Endodermal cell (in vitro differentiated cells): ENCODE data around the gene TBX5. TPM values are rescaled to one million over a fixed set of nuclear protein-coding genes. Genes with fewer than 3 reads are reported as not detected.

Experiments used
- DNase-seq: peaks from one replicate; pipeline ENCODE4 v3.0.0-alpha.2; 2017
- H3K27ac ChIP-seq: 2 replicates; pipeline ENCODE4 v1.5.1; 2013; ENCODE audit warnings: mild to moderate bottlenecking, low read depth, low read length, moderate library complexity
- H3K27me3 ChIP-seq: 2 replicates; pipeline ENCODE4 v1.6.1; 2013; ENCODE audit warnings: mild to moderate bottlenecking, low read length, moderate library complexity; ENCODE audit not compliant: insufficient read depth, control insufficient read depth, poor library complexity, severe bottlenecking
- H3K36me3 ChIP-seq: 2 replicates; pipeline ENCODE4 v1.7.0; 2013; ENCODE audit warnings: mild to moderate bottlenecking, low read length, moderate library complexity; ENCODE audit not compliant: control insufficient read depth, insufficient read depth
- H3K4me1 ChIP-seq: one replicate; pipeline ENCODE4 v1.7.0; 2013; ENCODE audit warnings: low read length; ENCODE audit not compliant: control insufficient read depth, insufficient read depth
- H3K4me3 ChIP-seq: 2 replicates; pipeline ENCODE4 v1.5.1; 2013; ENCODE audit warnings: mild to moderate bottlenecking, low read length, moderate library complexity
- H3K9ac ChIP-seq: 2 replicates; pipeline ENCODE4 v1.6.1; 2013; ENCODE audit warnings: mild to moderate bottlenecking, low read length, moderate library complexity; ENCODE audit not compliant: poor library complexity, severe bottlenecking; ENCODE audit errors: extremely low read depth
- H3K9me3 ChIP-seq: 2 replicates; pipeline ENCODE4 v1.6.1; 2013; ENCODE audit warnings: mild to moderate bottlenecking, low read length, moderate library complexity; ENCODE audit not compliant: control insufficient read depth
- H3K27ac Mint-ChIP-seq: 2 replicates; pipeline ENCODE4 v1.8.0; 2020; ENCODE audit warnings: mixed read lengths
- H3K27me3 Mint-ChIP-seq: 2 replicates; pipeline ENCODE4 v1.8.0; 2021; ENCODE audit warnings: mild to moderate bottlenecking, mixed read lengths; ENCODE audit not compliant: insufficient read depth
- H3K36me3 Mint-ChIP-seq: 2 replicates; pipeline ENCODE4 v1.8.0; 2020; ENCODE audit warnings: low read depth, mixed read lengths
- H3K4me1 Mint-ChIP-seq: 2 replicates; pipeline ENCODE4 v1.8.0; 2020; ENCODE audit warnings: mixed read lengths
- H3K4me3 Mint-ChIP-seq: 2 replicates; pipeline ENCODE4 v1.8.0; 2020; ENCODE audit warnings: mild to moderate bottlenecking, moderate library complexity, mixed read lengths
- H3K9me3 Mint-ChIP-seq: 2 replicates; pipeline ENCODE4 v1.8.0; 2020; ENCODE audit warnings: mild to moderate bottlenecking, mixed read lengths
- CTCF ChIP-seq: fragments of 200-600 bp; sonication (generic); conservative IDR thresholded peaks from 2 replicates; pipeline ENCODE4 v1.5.0; 2021; ENCODE audit warnings: antibody characterized with exemption, mild to moderate bottlenecking
- WGBS, 2 experiments: methylation state at CpG; one replicate each; pipeline versions ENCODE4 v1.1.5 to v1.1.7; 2013; ENCODE audit warnings: missing lambda C conversion rate in 2 of 2, mixed read lengths in 1 of 2; ENCODE audit not compliant: insufficient coverage in 1 of 2, insufficient read length in 1 of 2; 5-methylcytosine and 5-hydroxymethylcytosine counted together
- total RNA-seq, 2 donors: library from RNA; stranded (reverse); fragmentation: NEBNext Ultra II Directional in 1 of 2; extraction: Animal tissue kit (Norgen Biotek cat#: 25700) in 1 of 2; gene quantifications; 2 replicates in 1 of 2; 3 replicates in 1 of 2; pipeline ENCODE4 v1.2.1, GENCODE V29; 2021

Gene TBX5
- total RNA-seq, 2 donors from 2014 or later = not detected

GRCh38 chr12:114409852-114410600 is 4.1 kb upstream of the TBX5 start:
- H3K9me3 Mint-ChIP-seq = no peaks in the 10 kb centered on the region
- H3K27ac ChIP-seq = no peak overlapping the region
- H3K36me3 ChIP-seq = no peaks in the 10 kb centered on the region
- no peaks in the 10 kb centered on the region for H3K36me3 Mint-ChIP-seq
- DNase-seq = peak; percentile 51
- H3K27me3 Mint-ChIP-seq = peaks cover 100% of the 10 kb centered on the region
- H3K9me3 ChIP-seq = no peaks in the 10 kb centered on the region
- no peak overlapping the region for H3K9ac ChIP-seq
- peaks cover 100% of the 10 kb centered on the region for H3K27me3 ChIP-seq
- WGBS, 2 experiments = 0 to 4% methylated on average over 3 to 7 of the region's 12 CpGs
- H3K4me3 Mint-ChIP-seq = peak overlapping the region; percentile 39
- no peak overlapping the region for H3K4me3 ChIP-seq
- TF ChIP-seq CTCF = no peak
- no peak overlapping the region for H3K27ac Mint-ChIP-seq
- peaks cover 21% of the 10 kb centered on the region for H3K4me1 Mint-ChIP-seq
- H3K4me1 ChIP-seq = no peaks in the 10 kb centered on the region

- no peak overlapping the region for H3K27ac Mint-ChIP-seq
- Histone ChIP-seq H3K9me3 (no peaks in the 10 kb centered on the region), H3K36me3 (no peaks in the 10 kb centered on the region), H3K4me3 (no peak overlapping the region), H3K4me1 (no peaks in the 10 kb centered on the region), H3K27me3 (peaks cover 100% of the 10 kb centered on the region), H3K9ac (no peak overlapping the region), H3K27ac (no peak overlapping the region)
- TF ChIP-seq CTCF = peak; percentile 61
- H3K4me3 Mint-ChIP-seq = peak overlapping the region; percentile 39
- H3K4me1 Mint-ChIP-seq = peaks cover 23% of the 10 kb centered on the region
- peak; percentile 87 for DNase-seq
- no peaks in the 10 kb centered on the region for H3K9me3 Mint-ChIP-seq
- H3K27me3 Mint-ChIP-seq = peaks cover 100% of the 10 kb centered on the region
- no peaks in the 10 kb centered on the region for H3K36me3 Mint-ChIP-seq
- 2 to 3% methylated on average over 42 to 71 of the region's 71 CpGs for WGBS, 2 experiments
These were observed 3.2 kb upstream of the TBX5 start for GRCh38 chr12:114408886-114409851.

- Histone ChIP-seq H3K4me1 (no peaks in the 10 kb centered on the region), H3K27me3 (peaks cover 100% of the 10 kb centered on the region), H3K4me3 (no peak overlapping the region), H3K36me3 (no peaks in the 10 kb centered on the region), H3K9me3 (no peaks in the 10 kb centered on the region), H3K27ac (no peak overlapping the region), H3K9ac (no peak overlapping the region)
- TF ChIP-seq CTCF = no peak
- H3K9me3 Mint-ChIP-seq = no peaks in the 10 kb centered on the region
- peak overlapping the region; percentile 39 for H3K4me3 Mint-ChIP-seq
- no peaks in the 10 kb centered on the region for H3K36me3 Mint-ChIP-seq
- H3K27ac Mint-ChIP-seq = no peak overlapping the region
- H3K4me1 Mint-ChIP-seq = peaks cover 26% of the 10 kb centered on the region
- H3K27me3 Mint-ChIP-seq = peaks cover 100% of the 10 kb centered on the region
- 0 to 3% methylated on average over 5 to 21 of the region's 21 CpGs for WGBS, 2 experiments
- DNase-seq = peak; percentile 62
These were observed 2.5 kb upstream of the TBX5 start for GRCh38 chr12:114408471-114408885.
